ENCODE measurements around the gene REPS1.

The REPS1 gene

GRCh38 chr6:139003751-139004150, 15.7 kb upstream of the REPS1 start:
- Histone ChIP-seq H3K27me3 (ENCODE audit: insufficient read depth, low read length, poor library complexity, severe bottlenecking) (no peaks in the 10 kb centered on the region), H4K20me1 (ENCODE audit: insufficient read depth, low read length, poor library complexity, severe bottlenecking) (no peaks in the 10 kb centered on the region), H3K4me2 (ENCODE audit: low read depth, low read length, poor library complexity, severe bottlenecking) (no peak overlapping the region), H3K9ac (ENCODE audit: low read depth, low read length, poor library complexity, severe bottlenecking) (no peak overlapping the region), H3F3A (ENCODE audit: low read depth) (no peaks in the 10 kb centered on the region), H3K9me3 (ENCODE audit: insufficient read depth, low read depth, low read length) (no peaks in the 10 kb centered on the region), H3K36me3 (ENCODE audit: insufficient read depth, low read length) (no peaks in the 10 kb centered on the region), H3K9me2 (replicated peaks; ENCODE audit: low read depth, low read length) (no peaks in the 10 kb centered on the region), H3K4me3 (ENCODE audit: low read length, poor library complexity, severe bottlenecking) (no peak overlapping the region), H3K79me2 (ENCODE audit: insufficient read depth, low read length) (no peaks in the 10 kb centered on the region), H2AFZ (ENCODE audit: low read length) (no peak overlapping the region), H3K4me1 (ENCODE audit: insufficient read depth, low read length, poor library complexity, severe bottlenecking) (no peaks in the 10 kb centered on the region)
- TF ChIP-seq EZH2phosphoT487 (IDR thresholded peaks at IDR 0.05; ENCODE audit: borderline replicate concordance) (no peak), CTCF (conservative IDR thresholded peaks at IDR 0.05; ENCODE audit: low read length) (no peak)

DNA sequence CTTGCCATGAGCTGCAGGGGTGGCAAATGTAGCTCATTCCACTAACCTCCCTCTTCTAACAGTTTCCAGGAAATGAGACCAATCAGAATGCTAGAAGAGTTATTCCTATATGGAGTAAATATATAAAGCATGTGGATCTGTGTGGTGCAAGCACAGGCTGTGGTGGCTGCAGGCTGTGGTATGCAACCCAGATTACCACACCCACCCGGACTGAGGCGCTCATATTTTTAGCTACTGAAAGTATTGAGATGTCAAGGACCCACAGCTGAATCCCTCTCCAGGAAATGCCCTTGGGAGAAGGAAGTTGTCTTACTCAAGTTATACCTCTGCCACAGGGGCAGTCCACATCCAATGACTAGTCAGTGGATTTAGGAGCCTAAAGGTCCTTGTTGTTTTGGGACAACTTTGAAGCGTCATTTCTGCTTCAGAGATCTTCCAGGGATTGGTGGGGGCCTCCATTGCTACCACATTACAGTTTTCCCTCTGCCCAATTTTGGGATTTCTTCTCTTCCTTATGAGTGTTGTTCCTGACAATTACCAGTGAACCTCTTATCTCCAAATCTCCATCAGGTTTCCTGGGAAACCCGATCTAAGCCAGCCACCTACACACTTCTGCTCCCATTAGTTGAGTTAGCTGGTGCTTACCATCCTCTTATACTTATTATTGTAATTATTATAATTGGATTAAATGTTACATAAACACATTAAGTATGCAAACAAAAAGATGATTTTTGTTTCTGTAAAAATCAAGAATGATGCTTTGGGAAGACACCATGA, 12.1 kb upstream of the REPS1 start:
- TF ChIP-seq CTCF (conservative IDR thresholded peaks at IDR 0.05; ENCODE audit: low read length) (no peak), EZH2phosphoT487 (IDR thresholded peaks at IDR 0.05; ENCODE audit: borderline replicate concordance) (no peak)
- no peak overlapping the region for H3K9ac ChIP-seq (ENCODE audit: low read depth, low read length, poor library complexity, severe bottlenecking)
- no peaks in the 10 kb centered on the region for H3K79me2 ChIP-seq (ENCODE audit: insufficient read depth, low read length)

DNA sequence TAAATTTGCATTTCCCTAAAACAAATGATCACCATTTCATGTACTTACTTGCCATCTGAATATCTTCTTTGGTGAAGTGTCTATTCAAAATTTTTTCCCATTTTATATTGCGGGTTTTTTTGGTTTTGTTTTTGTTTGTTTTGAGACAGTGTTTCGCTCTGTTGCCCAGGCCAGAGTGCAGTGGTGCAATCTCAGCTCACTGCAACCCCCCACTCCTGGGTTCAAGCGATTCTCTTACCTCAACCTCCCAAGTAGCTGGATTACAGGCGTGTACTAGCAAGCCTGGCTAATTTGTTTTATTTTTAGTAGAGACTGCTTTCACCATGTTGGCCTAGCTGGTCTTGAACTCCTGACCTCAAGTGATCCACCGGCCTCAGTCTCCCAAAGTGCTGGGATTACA, 9.1 kb upstream of the REPS1 start:
- Histone ChIP-seq H3K9ac (ENCODE audit: low read depth, low read length, poor library complexity, severe bottlenecking) (no peak overlapping the region), H3K4me3 (ENCODE audit: low read length, poor library complexity, severe bottlenecking) (no peak overlapping the region), H3F3A (ENCODE audit: low read depth) (no peaks in the 10 kb centered on the region), H3K4me2 (ENCODE audit: low read depth, low read length, poor library complexity, severe bottlenecking) (no peak overlapping the region), H3K36me3 (ENCODE audit: insufficient read depth, low read length) (no peaks in the 10 kb centered on the region), H2AFZ (ENCODE audit: low read length) (no peak overlapping the region), H3K27me3 (ENCODE audit: insufficient read depth, low read length, poor library complexity, severe bottlenecking) (no peaks in the 10 kb centered on the region), H3K9me2 (replicated peaks; ENCODE audit: low read depth, low read length) (no peaks in the 10 kb centered on the region), H3K79me2 (ENCODE audit: insufficient read depth, low read length) (no peaks in the 10 kb centered on the region), H3K9me3 (ENCODE audit: insufficient read depth, low read depth, low read length) (no peaks in the 10 kb centered on the region), H4K20me1 (ENCODE audit: insufficient read depth, low read length, poor library complexity, severe bottlenecking) (no peaks in the 10 kb centered on the region), H3K4me1 (ENCODE audit: insufficient read depth, low read length, poor library complexity, severe bottlenecking) (no peaks in the 10 kb centered on the region)
- TF ChIP-seq EZH2phosphoT487 (IDR thresholded peaks at IDR 0.05; ENCODE audit: borderline replicate concordance) (no peak), CTCF (conservative IDR thresholded peaks at IDR 0.05; ENCODE audit: low read length) (no peak)

More for the DNA sequence above, 12.1 kb upstream of the REPS1 start:
- H4K20me1 ChIP-seq (ENCODE audit: insufficient read depth, low read length, poor library complexity, severe bottlenecking), result no peaks in the 10 kb centered on the region
- H3K4me2 ChIP-seq (ENCODE audit: low read depth, low read length, poor library complexity, severe bottlenecking), result no peak overlapping the region
- H3K36me3 ChIP-seq (ENCODE audit: insufficient read depth, low read length), result no peaks in the 10 kb centered on the region
- no peaks in the 10 kb centered on the region for H3F3A ChIP-seq (ENCODE audit: low read depth)
- no peak overlapping the region for H2AFZ ChIP-seq (ENCODE audit: low read length)
- no peaks in the 10 kb centered on the region for H3K27me3 ChIP-seq (ENCODE audit: insufficient read depth, low read length, poor library complexity, severe bottlenecking)
- H3K9me2 ChIP-seq (replicated peaks; ENCODE audit: low read depth, low read length), result no peaks in the 10 kb centered on the region
- no peaks in the 10 kb centered on the region for H3K4me1 ChIP-seq (ENCODE audit: insufficient read depth, low read length, poor library complexity, severe bottlenecking)
- no peak overlapping the region for H3K4me3 ChIP-seq (ENCODE audit: low read length, poor library complexity, severe bottlenecking)
- no peaks in the 10 kb centered on the region for H3K9me3 ChIP-seq (ENCODE audit: insufficient read depth, low read depth, low read length)

All from Loucy (cell line).